Hepatocyte (in vitro differentiated cells): ENCODE results near the gene NOMO2.
"Not testable (repeated sequence)": the region's sequence is repeated elsewhere in the genome, so short reads cannot be mapped to it uniquely, and the experiment has no call there.

ENCODE experiments used
- CTCF ChIP-seq: fragments of 200-600 bp; sonication (generic); IDR thresholded peaks from 2 replicates; pipeline ENCODE4 v1.5.1; 2016; ENCODE audit warnings: antibody characterized with exemption, mild to moderate bottlenecking; ENCODE audit not compliant: poor library complexity
- EZH2 ChIP-seq: fragments of 200-600 bp; sonication (generic); IDR thresholded peaks from 2 replicates; pipeline ENCODE4 v1.6.1; 2016; ENCODE audit warnings: antibody characterized with exemption, mild to moderate bottlenecking, borderline replicate concordance
- EZH2phosphoT487 ChIP-seq: fragments of 200-600 bp; sonication (generic); IDR thresholded peaks from one replicate; pipeline ENCODE4 v1.6.1; 2018; ENCODE audit warnings: antibody characterized with exemption, mild to moderate bottlenecking, low read depth, moderate library complexity; ENCODE audit not compliant: unreplicated experiment, severe bottlenecking

- TF ChIP-seq CTCF, EZH2, EZH2phosphoT487: not testable (repeated sequence)
Observed at GRCh38 chr16:18589806-18590205, 27.9 kb upstream of the NOMO2 start.
